CD14-positive monocyte (primary cell): ENCODE data around the gene PTPN7. TPM values are rescaled to one million over a fixed set of nuclear protein-coding genes. Genes with fewer than 3 reads are reported as not detected.

Source experiments
- DNase-seq, 3 donors: peaks; one replicate each; pipeline ENCODE4 v3.0.0-alpha.2; 2011 to 2022
- H2AFZ ChIP-seq: 2 replicates; pipeline ENCODE4 v1.6.0; 2012; ENCODE audit warnings: mild to moderate bottlenecking, low read depth, low read length, inconsistent platforms; ENCODE audit not compliant: insufficient read depth, poor library complexity, severe bottlenecking
- H3K27ac ChIP-seq, 2 donors: 1 replicate in 1 of 2; 2 replicates in 1 of 2; pipeline ENCODE4 v1.5.1; 2012 to 2013; ENCODE audit warnings: low read length in 2 of 2, control low read depth in 1 of 2, inconsistent platforms in 1 of 2, low read depth in 1 of 2, mild to moderate bottlenecking in 1 of 2
- H3K27me3 ChIP-seq, 2 donors: one replicate each; pipeline versions ENCODE4 v1.6.0 to v1.6.1; 2011 to 2013; ENCODE audit warnings: low read length in 2 of 2; ENCODE audit not compliant: control insufficient read depth in 2 of 2, insufficient read depth in 2 of 2
- H3K36me3 ChIP-seq, 2 donors: replicated peaks in 1 of 2; 1 replicate in 1 of 2; 2 replicates in 1 of 2; pipeline versions ENCODE4 v1.5.1 to v1.6.1; 2012 to 2013; ENCODE audit warnings: low read length in 2 of 2, control low read depth in 1 of 2, inconsistent platforms in 1 of 2, mild to moderate bottlenecking in 1 of 2; ENCODE audit not compliant: insufficient read depth in 2 of 2, control insufficient read depth in 1 of 2
- H3K4me1 ChIP-seq, 2 donors: 1 replicate in 1 of 2; 2 replicates in 1 of 2; pipeline versions ENCODE4 v1.5.1 to v1.6.1; 2012 to 2013; ENCODE audit warnings: low read length in 2 of 2, control low read depth in 1 of 2, inconsistent platforms in 1 of 2, mild to moderate bottlenecking in 1 of 2, moderate library complexity in 1 of 2; ENCODE audit not compliant: insufficient read depth in 2 of 2, control insufficient read depth in 1 of 2
- H3K4me2 ChIP-seq: replicated peaks from 2 replicates; pipeline ENCODE3; 2012; ENCODE audit warnings: low read length, moderate library complexity, mild to moderate bottlenecking; ENCODE audit not compliant: poor library complexity, severe bottlenecking; ENCODE audit errors: extremely low read depth
- H3K4me3 ChIP-seq, 3 experiments: fragments of 200-600 bp in 1 of 3; sonication (generic) in 1 of 3; replicated peaks in 1 of 3; 1 replicate in 2 of 3; 2 replicates in 1 of 3; pipeline ENCODE4 v1.5.1; 2011 to 2013; ENCODE audit warnings: low read length in 3 of 3, mild to moderate bottlenecking in 3 of 3, control low read depth in 2 of 3, low read depth in 2 of 3, inconsistent platforms in 1 of 3, moderate library complexity in 1 of 3
- H3K79me2 ChIP-seq: 2 replicates; pipeline ENCODE4 v1.6.0; 2012; ENCODE audit warnings: mild to moderate bottlenecking, control low read depth, inconsistent platforms, low read length, moderate library complexity; ENCODE audit not compliant: insufficient read depth
- H3K9ac ChIP-seq: 2 replicates; pipeline ENCODE4 v1.6.0; 2017; ENCODE audit warnings: low read length, mild to moderate bottlenecking; ENCODE audit not compliant: insufficient read depth, poor library complexity, severe bottlenecking
- H3K9me3 ChIP-seq, 2 donors: replicated peaks in 1 of 2; 1 replicate in 1 of 2; 2 replicates in 1 of 2; pipeline versions ENCODE4 v1.5.1 to v1.6.1; 2012 to 2013; ENCODE audit warnings: low read length in 2 of 2, control low read depth in 1 of 2; ENCODE audit not compliant: control insufficient read depth in 1 of 2, insufficient read depth in 1 of 2
- H4K20me1 ChIP-seq: 2 replicates; pipeline ENCODE4 v1.6.0; 2012; ENCODE audit warnings: mild to moderate bottlenecking, low read length, control low read depth, moderate library complexity; ENCODE audit not compliant: insufficient read depth
- H3K27ac Mint-ChIP-seq, 7 donors: one replicate each; pipeline ENCODE4 v1.8.0; 2020; ENCODE audit warnings: mild to moderate bottlenecking in 7 of 7, mixed read lengths in 7 of 7, moderate library complexity in 6 of 7, inconsistent platforms in 2 of 7
- H3K27me3 Mint-ChIP-seq, 3 donors: one replicate each; pipeline ENCODE4 v1.8.0; 2021 to 2022; ENCODE audit warnings: low read depth in 3 of 3, mild to moderate bottlenecking in 3 of 3, mixed read lengths in 3 of 3, moderate library complexity in 3 of 3, inconsistent platforms in 1 of 3
- H3K36me3 Mint-ChIP-seq, 2 donors: one replicate each; pipeline ENCODE4 v1.8.0; 2020; ENCODE audit warnings: mixed read lengths in 2 of 2, inconsistent platforms in 1 of 2, mild to moderate bottlenecking in 1 of 2
- H3K4me1 Mint-ChIP-seq: one replicate; pipeline ENCODE4 v1.8.0; 2020; ENCODE audit warnings: mild to moderate bottlenecking, mixed read lengths
- H3K4me3 Mint-ChIP-seq, 2 donors: one replicate each; pipeline ENCODE4 v1.8.0; 2020; ENCODE audit warnings: mild to moderate bottlenecking in 2 of 2, mixed read lengths in 2 of 2, moderate library complexity in 1 of 2
- H3K9me3 Mint-ChIP-seq, 7 donors: one replicate each; pipeline ENCODE4 v1.8.0; 2020 to 2022; ENCODE audit warnings: mixed read lengths in 7 of 7, mild to moderate bottlenecking in 6 of 7, moderate library complexity in 6 of 7, inconsistent platforms in 2 of 7
- WGBS: methylation state at CpG from one replicate; pipeline ENCODE4 v1.1.5; 2013; ENCODE audit warnings: missing lambda C conversion rate; ENCODE audit not compliant: insufficient coverage; 5-methylcytosine and 5-hydroxymethylcytosine counted together
- intact Hi-C, 2 donors: fragments of 100-400 bp; cut with micrococcal nuclease; formaldehyde crosslinking; loops; one replicate each; pipeline versions ENCODE4 v1.15.0 to v1.15.1; 2023
- polyA plus RNA-seq, 3 donors: library from polyadenylated mRNA; depleted of rRNA in 1 of 3; unstranded in 2 of 3; stranded (reverse) in 1 of 3; fragments of 300-500 nt in 2 of 3; fragments of >200 nt in 1 of 3; fragmentation: Illumina TruSeq in 2 of 3; gene quantifications; 1 replicate in 2 of 3; 2 replicates in 1 of 3; pipeline ENCODE4 v1.2.3, GENCODE V29; 2012 to 2021
- TF ChIP-seq, protein P1 (sequence below): fragments of 200-600 bp; IDR thresholded peaks from one replicate; pipeline ENCODE4 v1.8.0; 2022; ENCODE audit warnings: antibody characterized with exemption, mild to moderate bottlenecking

PTPN7 gene
- polyA plus RNA-seq, 3 donors = 4.0 to 18.8 (median 8.3) TPM

DNA sequence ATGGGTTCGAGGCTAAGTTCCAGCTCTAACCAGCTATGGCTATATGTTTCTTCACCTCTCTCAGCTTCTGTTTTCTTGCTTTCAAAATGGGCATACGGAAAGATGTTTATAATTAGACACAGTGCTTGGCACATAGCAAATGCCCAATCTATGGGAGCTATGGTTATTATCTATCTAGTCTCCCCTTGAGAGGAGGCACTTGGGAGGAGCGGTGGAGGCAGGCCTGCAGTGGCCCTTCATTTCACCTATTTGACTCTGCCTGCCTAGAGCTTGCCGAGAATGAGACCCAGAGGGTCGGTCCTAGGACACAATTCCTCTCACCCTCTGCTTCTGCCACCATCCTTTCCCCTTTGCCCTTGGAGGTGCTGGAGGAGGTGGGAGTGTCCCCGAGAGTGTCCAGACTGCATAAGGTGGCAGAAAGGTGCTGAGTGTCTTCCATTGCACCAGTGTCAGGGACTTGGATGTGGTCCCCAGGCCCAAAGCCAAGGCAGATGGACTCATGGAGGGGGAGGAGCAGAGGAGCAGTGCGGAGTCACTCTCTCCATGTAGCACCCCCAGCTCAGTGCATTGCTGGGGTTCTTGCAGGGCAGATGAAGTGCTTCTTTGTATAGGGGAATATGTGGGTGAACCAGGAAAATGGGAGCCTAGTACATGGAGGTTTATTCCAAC, 42.2 kb upstream of the PTPN7 start:
- Mint-ChIP-seq H3K4me3 (no peak overlapping the region), H3K4me1 (peaks cover 3% of the 10 kb centered on the region), H3K36me3 (no peaks in the 10 kb centered on the region), H3K27me3 (peaks cover 15 to 25% (median 25%) of the 10 kb centered on the region in 3 donors), H3K27ac (no peak overlapping the region), H3K9me3 (no peaks in the 10 kb centered on the region)
- intact Hi-C loops = no loop called here
- WGBS = 88% methylated on average over 1 of the region's 7 CpGs
- no peak for DNase-seq
- no peaks in the 10 kb centered on the region for H4K20me1 ChIP-seq
- no peak overlapping the region for H3K27ac ChIP-seq
- H3K36me3 ChIP-seq = no peaks in the 10 kb centered on the region
- H2AFZ ChIP-seq = no peak overlapping the region
- H3K9me3 ChIP-seq = no peaks in the 10 kb centered on the region
- no peaks in the 10 kb centered on the region for H3K79me2 ChIP-seq
- no peak overlapping the region for H3K4me2 ChIP-seq
- no peak overlapping the region for H3K4me3 ChIP-seq
- H3K27me3 ChIP-seq = peaks cover 0 to 15% of the 10 kb centered on the region in 2 donors
- TF ChIP-seq, protein P1, sequence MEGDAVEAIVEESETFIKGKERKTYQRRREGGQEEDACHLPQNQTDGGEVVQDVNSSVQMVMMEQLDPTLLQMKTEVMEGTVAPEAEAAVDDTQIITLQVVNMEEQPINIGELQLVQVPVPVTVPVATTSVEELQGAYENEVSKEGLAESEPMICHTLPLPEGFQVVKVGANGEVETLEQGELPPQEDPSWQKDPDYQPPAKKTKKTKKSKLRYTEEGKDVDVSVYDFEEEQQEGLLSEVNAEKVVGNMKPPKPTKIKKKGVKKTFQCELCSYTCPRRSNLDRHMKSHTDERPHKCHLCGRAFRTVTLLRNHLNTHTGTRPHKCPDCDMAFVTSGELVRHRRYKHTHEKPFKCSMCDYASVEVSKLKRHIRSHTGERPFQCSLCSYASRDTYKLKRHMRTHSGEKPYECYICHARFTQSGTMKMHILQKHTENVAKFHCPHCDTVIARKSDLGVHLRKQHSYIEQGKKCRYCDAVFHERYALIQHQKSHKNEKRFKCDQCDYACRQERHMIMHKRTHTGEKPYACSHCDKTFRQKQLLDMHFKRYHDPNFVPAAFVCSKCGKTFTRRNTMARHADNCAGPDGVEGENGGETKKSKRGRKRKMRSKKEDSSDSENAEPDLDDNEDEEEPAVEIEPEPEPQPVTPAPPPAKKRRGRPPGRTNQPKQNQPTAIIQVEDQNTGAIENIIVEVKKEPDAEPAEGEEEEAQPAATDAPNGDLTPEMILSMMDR = no peak
- no peaks in the 10 kb centered on the region for H3K4me1 ChIP-seq
- H3K9ac ChIP-seq = no peak overlapping the region

DNA sequence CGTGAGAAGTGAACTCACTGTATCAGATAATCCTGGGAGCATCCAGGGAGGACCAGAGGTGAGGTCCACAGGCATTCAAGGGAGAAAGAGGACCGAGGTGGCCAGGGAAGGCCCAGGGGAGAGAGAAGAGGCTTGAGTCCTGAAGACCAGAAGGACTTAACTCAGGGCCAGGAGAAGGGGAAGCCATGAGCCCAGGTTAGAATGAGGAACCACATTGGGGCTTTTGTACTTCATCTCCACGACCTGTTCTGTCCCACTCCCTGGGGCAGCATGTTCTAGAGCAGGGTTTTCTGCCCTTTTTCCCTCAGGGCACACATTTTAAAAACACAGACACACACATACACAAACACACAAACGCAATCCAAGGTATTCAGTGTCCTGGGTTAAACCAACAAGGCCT, 41.6 kb upstream of the PTPN7 start:
- Histone ChIP-seq H3K4me1 (no peaks in the 10 kb centered on the region), H4K20me1 (no peaks in the 10 kb centered on the region), H3K27me3 (peaks cover 0 to 15% of the 10 kb centered on the region in 2 donors), H3K9me3 (no peaks in the 10 kb centered on the region), H3K27ac (no peak overlapping the region), H2AFZ (no peak overlapping the region), H3K4me3 (no peak overlapping the region), H3K79me2 (no peaks in the 10 kb centered on the region), H3K4me2 (no peak overlapping the region), H3K9ac (no peak overlapping the region), H3K36me3 (no peaks in the 10 kb centered on the region)
- peaks cover 3% of the 10 kb centered on the region for H3K4me1 Mint-ChIP-seq
- H3K36me3 Mint-ChIP-seq = no peaks in the 10 kb centered on the region
- TF ChIP-seq, protein P1 = no peak
- H3K4me3 Mint-ChIP-seq = no peak overlapping the region
- no peaks in the 10 kb centered on the region for H3K9me3 Mint-ChIP-seq
- WGBS = 54% methylated on average over 3 of the region's 4 CpGs
- no peak overlapping the region for H3K27ac Mint-ChIP-seq
- intact Hi-C loops = no loop called here
- DNase-seq = no peak
- peaks cover 15 to 29% (median 25%) of the 10 kb centered on the region in 3 donors for H3K27me3 Mint-ChIP-seq
